Measurements from ENCODE around the gene CACFD1.

- TF ChIP-seq CTCF (IDR thresholded peaks at IDR 0.05) (no peak), POLR2A (IDR thresholded peaks at IDR 0.05) (no peak)
These were observed 14.4 kb downstream of the CACFD1 start for GRCh38 chr9:133474215-133474614.

Measured in uterus (tissue), 2 donors.